Activated T-cell treated with anti-CD3 and anti-CD28 coated beads, Interleukin-2, amount 50 U/mL, for 1 hour (primary cell): Measurements from ENCODE around the gene SH2D7.
"Not testable (repeated sequence)": the region's sequence is repeated elsewhere in the genome, so short reads cannot be mapped to it uniquely, and the experiment has no call there.

Experiments used
- DNase-seq: peaks from one replicate; pipeline ENCODE4 v3.0.0-alpha.2; 2020

Gene SH2D7

GRCh38 chr15:78146425-78147154 is 54.2 kb downstream of the SH2D7 start:
- DNase-seq = no peak

DNA sequence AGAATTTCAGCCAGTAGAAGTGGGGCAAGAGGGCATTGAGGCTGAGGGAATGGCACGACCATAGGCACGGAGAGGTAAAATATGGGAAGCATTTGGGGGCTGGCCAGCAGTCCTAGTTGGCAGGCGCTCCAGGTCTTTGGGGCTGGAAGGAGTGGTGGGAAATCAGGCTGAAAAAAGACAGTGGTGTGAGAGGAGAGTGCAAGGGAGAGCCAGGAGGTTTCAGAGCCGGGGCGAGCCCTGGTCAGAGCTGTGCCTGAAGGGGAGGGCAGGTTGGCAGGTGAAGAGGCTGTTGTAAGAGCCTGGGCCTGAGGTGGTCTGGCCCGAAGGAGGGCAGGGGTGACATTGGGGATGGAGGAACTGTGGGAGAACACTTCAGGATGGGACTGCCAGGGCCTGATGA is 55.2 kb downstream of the SH2D7 start:
- no peak for DNase-seq

DNA sequence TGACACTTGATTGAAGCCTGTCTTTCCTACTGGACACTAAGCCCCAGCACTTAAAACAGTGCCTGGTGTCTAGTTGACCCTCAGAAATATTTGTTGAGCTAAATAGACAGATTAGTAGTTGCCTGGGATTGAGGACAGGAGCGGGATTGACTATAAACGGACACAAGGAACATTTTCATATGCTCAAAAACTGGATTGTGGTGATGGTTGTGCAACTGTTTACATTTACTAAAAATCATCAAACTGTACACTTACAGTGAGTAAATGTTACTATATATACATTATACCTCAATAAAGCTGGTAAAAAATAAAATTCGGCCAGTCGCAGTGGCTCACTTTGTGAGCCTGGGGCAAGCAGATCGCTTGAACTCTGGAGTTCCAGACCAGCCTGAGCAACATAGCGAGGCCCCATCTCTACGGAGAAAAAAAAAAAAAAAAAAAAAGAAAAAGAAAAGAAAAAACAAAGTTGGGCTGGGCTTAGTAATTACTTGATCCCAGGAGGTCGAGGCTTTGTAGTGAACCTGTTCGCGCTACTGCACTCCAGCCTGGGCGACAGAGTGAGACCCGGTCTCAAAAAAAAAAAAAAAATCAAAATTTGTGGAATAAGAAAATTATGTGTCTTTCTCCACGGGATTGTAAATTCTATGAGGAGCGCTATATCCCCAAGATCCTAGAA is 56.2 kb downstream of the SH2D7 start:
- no peak for DNase-seq

DNA sequence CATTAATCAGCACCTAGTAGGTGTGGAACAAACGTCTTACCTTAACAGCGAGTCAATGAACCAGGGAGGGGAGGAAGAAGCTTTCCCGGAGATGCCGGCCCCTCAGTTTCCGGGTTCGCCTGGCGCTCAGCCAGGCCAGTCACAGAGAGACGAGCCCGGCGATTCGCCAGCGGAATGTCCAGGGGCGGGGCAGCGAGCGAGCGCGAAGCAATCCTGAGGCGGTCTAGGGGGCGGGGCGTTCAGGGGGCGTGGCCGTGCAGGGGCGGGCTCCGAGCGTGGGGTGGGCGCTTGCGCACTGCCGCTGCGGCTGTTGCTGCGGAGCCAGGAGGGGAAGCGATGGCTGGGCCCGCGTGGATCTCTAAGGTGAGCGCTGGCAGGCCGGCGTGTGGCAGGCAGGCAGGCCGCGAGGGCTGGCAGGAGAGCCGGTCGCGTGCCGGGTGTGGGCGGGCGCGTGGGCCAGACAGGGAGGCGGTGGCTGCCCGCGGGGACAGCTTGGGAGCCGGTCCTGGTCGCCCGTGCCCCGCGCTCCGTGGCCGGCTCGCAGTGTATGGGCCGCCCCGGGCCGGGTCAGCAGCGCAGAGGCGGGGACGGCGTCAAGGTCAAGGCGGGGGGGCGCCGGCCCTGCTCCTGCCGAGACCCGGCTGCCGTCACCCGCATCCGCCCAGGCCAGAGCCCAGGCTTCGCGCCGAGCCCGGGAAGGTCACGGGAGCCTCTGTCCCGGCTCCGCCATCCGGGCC is 56.9 kb downstream of the SH2D7 start, which contains the start of gene IDH3A:
IDH3A (plus strand) TSS at position 295 of the 737 bp plus-strand sequence; CDS start at position 337, 42 bp downstream.
- peak; percentile 99 for DNase-seq

- no peak for DNase-seq
Observed at GRCh38 chr15:78149805-78150751, 57.7 kb downstream of the SH2D7 start.

GRCh38 chr15:78151075-78151474 is 58.7 kb downstream of the SH2D7 start:
- DNase-seq = not testable (repeated sequence)
